ENCODE data around the gene SLC22A17.

DNA sequence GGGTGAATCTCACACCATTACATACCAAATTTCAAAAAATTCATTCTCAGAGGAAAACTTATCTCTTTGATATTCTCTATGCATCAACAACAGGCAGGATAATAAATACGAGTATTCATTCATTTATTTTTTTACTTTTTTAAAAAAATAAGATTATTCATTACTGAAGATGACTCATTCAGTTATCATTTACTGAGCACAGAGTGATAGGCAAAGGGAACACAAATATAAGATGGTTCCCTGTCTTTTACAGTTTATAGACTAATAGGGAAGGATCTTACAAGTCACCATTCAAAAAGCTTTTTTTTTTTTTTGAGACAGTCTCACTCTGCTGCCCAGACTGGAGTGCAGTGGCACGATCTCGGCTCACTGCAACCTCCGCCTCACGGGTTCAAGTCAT lies 36.4 kb downstream of the SLC22A17 start:
- TF ChIP-seq POLR2AphosphoS5 (IDR thresholded peaks at IDR 0.05; ENCODE audit: low read depth, low read length) (no peak), EZH2phosphoT487 (IDR thresholded peaks at IDR 0.05; ENCODE audit: borderline replicate concordance) (no peak), POLR2A (IDR thresholded peaks at IDR 0.05; ENCODE audit: borderline replicate concordance, extremely low read depth, insufficient read depth, insufficient read length) (no peak)
